T-helper 22 cell (primary cell): Measurements from ENCODE around the gene MPHOSPH9.
"Not testable (repeated sequence)": the region's sequence is repeated elsewhere in the genome, so short reads cannot be mapped to it uniquely, and the experiment has no call there.

Experiments used
- DNase-seq: peaks from one replicate; pipeline ENCODE4 v3.0.0-alpha.2; 2020; ENCODE audit warnings: low read depth

MPHOSPH9 gene

DNA sequence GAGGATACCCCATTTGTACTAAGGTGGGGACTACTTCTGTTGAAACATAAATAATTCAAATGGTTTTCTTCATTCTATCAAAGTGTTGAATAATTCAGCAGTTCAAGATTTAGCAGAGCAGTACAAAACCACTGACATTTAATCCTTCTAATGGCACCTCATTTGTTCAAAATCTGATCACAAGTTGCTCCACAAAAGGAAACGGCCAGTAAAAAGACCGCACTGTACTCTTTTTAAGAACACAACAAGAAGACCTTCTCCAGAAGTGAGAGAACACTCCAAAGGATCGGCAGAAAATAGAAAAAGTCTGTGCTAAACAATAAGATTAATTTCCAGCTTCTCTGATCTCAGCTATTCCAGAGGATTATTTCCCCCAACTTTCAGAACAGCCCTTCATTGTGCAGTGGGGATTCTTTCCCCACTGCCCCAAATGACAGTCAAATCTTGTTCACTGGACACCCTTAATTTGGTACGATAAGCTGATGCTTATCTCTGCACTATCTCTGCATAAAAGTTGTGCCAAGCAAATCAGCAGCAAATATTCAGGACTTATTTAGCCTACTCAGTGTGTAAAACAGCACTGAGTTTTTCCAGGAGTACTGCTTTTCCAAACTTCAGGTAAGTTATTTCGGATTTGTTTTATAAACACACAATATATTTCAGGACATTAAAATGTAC is 5.2 kb downstream of the MPHOSPH9 start:
- no peak for DNase-seq

DNA sequence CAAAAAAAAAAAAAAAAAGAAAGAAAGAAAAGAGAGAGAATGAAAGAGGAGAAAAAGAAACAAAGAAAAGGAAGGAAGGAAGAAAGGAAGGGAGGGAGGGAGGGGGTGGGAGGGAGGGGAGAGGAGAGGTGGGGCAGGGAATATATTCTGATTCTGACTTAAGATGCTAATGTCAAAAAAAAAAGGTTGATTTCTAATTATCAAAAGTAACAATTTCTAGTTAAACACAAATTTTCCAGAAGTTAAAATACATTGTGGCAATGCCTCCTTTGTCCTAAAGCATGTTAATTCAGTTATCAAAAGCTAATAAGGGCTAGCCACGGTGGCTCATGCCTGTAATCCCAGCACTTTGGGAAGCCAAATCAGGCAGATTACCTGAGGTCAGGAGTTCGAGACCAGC is 7.5 kb downstream of the MPHOSPH9 start:
- DNase-seq = no peak

DNA sequence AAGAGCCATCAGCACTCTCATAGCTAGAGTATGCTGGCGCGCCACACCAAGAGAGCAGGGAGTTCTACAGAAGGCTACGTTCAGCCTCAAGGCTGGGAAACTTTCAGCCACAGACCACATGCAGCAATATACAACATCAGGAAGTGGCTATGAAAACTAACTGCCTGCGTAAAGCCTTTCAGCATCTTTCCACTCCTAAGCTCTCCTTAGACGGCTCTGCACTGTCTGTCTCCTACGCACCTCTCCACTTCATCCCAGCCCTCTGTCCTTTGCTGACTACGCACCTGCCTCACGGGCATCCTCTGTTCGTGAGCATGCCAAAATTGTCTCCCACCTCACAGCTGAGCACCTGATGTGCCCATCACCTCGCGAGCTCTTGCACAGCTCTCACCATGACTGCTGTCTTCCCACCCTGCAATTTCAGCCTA is 9.7 kb downstream of the MPHOSPH9 start:
- peak; percentile 16 for DNase-seq

DNA sequence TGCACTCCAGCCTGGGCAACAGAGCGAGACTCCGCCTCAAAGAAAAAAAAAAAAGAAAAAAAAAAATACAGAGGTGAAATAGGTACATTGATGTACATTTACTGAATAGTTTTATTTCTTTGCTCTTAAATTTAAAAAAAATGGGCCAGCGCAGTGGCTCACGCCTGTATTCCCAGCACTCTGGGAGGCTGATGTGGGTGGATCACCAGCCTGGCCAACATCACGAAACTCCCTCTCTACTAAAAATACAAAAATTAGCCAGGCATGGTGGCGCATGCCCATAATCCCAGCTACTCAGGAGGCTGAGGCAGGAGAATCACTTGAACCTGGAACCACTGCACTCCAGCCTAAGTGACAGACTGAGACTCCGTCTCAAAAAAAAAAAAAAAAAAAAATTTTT is 25.1 kb downstream of the MPHOSPH9 start:
- not testable (repeated sequence) for DNase-seq

DNA sequence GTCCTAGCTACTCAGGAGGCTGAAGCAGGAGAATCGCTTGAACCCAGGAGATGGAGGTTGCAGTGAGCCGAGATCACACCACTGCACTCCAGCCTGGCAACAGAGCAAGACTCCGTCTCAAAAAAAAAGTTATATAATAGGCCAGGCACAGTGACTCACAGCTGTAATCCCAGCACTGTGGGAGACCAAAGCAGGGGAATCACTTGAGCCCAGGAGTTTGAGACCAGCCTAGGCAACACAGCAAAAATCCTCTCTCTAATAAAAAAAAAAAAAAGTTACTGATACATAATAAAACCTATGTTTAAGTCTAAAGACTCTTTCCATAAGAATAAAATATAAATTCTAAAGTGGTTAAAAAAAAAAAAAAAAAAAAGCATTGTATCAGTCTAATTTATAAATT is 26.1 kb downstream of the MPHOSPH9 start:
- DNase-seq = not testable (repeated sequence)

DNA sequence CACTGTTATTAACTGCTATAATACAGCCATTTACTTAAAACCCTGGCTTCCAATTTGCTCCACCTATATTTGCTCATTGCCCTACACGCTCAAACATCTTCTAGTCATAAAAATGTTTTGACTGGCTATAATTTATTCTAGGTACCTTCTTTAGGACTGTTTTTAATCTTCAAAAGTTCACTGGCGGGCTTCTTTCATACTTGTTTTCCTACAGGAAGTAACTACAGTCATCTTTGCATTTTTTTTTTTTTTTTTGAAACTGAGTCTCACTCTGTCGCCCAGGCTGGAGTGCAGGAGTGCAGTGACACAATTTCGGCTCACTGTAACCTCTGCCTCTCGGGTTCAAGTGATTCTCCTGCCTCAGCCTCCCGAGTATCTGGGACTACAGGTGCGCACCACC is 32.5 kb downstream of the MPHOSPH9 start:
- DNase-seq = no peak

DNA sequence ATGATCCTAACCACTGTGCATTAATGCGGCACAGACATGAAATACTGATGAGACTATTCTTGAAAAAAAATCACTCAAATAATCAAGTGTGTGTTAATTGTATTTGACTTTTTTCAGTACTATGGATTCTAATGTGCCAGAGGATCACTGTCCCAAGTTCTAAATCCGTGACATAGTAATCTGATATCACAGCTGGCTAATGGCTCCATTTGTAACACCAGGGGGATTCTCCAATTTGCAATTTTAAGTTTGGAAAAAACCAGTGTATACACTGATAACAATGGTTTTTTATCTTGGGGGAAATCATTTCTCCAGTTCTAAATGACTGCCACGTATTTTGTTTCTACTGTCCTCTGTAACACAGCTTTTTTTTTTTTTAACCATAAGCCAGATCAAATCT is 33.0 kb downstream of the MPHOSPH9 start:
- DNase-seq = no peak

DNA sequence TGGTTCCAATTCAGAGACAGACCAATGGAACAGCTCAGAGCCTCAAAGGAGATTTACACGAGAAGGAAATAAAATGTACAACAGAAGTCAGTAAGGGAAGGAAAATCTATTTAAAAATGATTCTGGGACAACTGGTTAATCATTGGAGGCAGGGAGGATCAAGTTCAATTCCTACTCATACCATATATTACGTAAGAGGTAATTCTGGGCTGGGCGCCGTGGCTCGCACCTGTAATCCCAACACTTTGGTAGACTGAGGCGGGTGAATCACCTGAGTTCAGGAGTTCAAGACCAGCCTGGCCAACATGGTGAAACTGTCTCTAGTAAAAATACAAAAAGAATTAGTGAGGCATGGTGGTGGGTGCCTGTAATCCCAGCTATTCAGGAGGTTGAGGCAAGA is 45.3 kb downstream of the MPHOSPH9 start:
- no peak for DNase-seq

DNA sequence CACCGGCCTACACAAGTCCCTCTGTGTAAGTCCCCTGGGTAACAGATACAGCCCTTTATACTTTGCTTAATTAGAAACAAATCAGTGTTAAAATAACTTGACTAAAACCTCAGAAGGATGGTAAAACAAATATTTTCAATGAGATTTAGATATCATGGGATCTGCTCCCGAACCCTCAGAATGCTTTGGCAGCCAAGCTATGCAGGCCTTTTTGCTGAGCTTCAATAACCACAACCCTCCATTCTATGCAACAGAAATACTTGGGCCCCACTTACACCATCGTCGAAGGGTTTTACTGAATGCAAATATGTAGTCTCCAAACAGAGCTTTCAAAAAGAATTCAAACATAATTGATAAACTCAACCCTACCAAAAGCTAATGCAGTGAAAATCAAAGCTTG is 52.8 kb downstream of the MPHOSPH9 start:
- DNase-seq = no peak

DNA sequence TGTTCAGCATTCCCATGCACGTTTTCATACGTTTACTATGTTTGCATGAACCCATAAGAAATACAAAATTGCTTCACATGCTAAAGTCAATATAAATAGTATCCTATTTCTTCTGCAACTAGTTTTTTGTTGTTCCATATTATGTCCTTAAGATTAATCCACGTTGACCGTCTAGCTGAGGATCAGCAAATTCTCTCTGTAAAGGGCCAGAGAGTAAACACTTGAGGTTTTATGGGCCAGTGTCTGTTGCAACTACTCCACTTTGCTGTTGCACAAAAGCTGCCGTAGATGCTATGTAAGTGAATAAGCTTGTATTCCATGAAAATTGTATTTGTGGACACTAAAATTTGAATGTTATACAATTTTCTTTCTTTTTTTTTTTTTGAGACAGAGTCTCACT is 61.0 kb downstream of the MPHOSPH9 start:
- DNase-seq = no peak

DNA sequence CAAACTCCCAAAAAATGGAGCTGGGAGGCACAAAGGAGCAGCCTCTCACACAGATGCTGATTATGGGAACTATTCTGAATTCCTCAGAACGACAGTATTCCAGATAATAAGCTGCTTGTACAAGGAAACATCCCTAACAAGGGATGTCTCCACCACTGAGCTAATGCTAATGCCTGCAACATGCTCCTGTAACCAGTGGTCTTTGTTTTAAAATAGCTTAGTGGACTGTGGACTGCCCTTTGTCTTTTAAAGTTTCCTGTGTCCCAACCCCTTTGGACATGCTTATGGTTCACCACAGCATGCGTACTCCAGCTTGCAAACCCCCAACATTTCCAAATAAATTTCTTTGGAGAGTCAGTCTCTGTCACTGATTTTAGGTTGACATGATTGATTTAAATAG is 65.6 kb downstream of the MPHOSPH9 start:
- DNase-seq = no peak

DNA sequence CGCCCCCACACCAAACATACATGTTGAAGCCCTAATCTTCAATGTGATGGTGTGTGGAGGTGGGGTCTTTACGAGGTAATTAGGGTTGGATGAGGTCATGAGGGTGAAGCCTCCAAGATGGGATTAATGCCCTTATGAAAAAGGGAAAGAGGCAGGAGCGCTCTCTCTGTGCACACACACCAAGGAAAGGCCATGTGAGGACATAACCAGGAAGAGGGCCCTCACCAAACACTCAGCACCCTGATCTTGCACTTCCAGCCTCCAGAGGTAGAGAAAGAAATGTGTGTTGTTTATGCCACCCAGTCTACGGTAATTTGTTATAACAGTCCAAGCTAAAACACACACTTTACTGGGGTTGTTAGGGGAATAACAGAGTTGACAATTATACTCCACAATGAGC is 67.4 kb downstream of the MPHOSPH9 start:
- DNase-seq = no peak

DNA sequence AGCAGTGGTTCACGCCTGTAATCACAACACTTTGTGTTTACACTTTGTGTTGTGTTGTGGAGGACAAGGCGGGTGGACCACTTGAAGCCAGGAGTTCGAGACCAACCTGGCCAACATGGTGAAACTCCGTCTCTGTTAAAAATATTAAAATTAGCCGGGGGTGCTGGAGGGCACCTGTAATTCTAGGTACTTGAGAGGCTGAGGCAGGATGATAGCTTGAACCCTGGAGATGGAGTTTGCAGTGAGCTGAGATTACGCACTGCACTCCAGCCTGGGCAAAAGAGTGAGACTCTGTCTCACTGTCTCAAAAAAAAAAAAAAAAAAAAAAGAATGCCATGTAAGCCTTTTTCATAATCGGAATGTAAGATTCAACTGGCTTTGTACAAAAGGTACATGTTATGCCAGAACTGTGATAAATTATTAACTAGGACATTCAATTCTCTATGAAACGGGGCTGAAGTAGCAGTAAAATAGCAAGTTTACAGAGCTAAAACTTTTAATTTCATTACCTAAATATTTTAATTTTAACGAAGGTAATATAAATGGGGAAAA is 68.2 kb downstream of the MPHOSPH9 start:
- no peak for DNase-seq

DNA sequence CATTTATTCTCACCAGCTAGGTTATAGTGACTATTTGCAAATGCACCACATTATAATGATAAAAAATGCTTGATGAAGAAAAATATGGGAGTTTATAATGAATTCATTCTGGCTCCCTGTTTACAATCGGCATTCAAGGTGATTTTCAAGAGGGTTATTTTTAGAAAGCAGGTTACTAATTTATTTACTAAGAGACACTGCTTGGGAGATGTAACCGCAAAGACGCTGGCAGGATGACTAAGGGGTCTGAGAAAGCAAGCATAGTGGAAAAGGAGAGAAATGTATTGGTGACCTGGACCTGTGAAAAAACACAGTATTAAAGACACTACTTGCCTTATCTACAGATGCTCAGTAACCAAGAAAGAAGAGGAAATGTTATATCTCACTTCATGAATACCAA is 68.7 kb downstream of the MPHOSPH9 start:
- no peak for DNase-seq

DNA sequence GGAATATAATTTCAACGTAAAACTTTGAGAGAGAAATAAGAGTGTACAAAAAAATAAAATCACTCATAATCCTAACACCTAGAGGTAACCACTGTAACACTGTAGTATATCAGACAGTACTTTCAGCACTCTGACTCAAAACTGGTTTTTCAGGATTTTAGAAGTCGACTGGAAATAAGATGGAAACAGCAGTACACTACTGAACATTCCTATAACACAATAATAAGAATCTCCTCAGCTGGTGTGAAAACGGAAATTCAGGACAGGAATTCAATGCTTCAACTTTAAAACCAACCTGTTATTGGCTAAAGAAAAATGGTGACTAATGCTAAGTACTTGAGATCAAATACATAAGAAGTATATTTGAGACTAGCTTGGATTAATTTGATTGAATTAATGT is 69.7 kb downstream of the MPHOSPH9 start:
- DNase-seq = no peak

DNA sequence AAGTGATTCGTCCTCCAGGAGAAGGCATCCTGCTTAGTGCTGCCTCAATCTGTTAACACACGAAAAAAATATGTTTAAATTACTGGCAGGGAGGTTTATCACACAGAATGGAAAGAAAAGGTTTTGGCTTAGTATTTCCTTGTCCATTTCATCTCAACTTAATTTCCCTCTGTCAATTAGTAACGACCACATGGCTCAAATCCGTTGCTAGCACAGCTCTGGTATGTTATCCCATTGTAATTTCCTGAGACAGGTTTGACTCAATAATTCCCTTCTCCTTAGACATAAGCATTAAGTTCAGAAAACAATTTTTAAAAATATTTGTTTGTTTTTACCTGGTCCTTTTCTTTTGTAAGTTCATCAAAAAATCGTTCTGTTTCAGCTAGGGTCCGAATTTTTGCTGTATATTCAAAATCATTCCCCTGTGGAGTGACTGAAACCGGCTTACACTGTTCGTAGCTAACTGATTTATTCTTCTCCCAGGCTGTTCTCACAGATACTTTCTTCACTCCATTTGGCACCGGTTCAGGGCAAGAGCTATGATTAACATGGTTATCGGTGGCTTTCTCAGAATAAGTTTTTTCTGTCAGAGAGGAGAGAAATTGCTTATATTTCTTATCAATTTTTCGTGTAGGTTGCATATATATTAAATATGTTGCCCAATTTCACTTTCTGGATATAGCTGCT is 72.0 kb downstream of the MPHOSPH9 start:
- DNase-seq = no peak

DNA sequence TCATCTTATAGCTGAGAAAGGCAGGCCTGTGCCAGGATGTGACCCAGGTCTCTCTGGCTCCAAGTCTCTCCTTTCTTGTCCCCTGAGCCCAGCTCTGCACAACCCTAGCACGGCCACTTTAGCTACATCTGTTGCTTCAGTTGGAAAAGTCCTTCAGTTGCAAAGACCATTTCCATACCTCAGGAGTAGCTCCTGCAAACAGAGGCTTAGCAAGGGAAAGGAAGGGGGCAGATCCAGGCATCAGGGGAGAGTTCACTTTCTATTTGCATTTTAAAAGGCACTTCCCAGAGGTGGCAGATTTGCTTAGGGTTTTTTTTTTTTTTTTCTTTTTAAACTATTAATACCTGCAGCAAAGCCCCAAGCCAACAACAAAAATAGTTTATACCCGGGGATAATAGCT is 79.0 kb downstream of the MPHOSPH9 start:
- no peak for DNase-seq

DNA sequence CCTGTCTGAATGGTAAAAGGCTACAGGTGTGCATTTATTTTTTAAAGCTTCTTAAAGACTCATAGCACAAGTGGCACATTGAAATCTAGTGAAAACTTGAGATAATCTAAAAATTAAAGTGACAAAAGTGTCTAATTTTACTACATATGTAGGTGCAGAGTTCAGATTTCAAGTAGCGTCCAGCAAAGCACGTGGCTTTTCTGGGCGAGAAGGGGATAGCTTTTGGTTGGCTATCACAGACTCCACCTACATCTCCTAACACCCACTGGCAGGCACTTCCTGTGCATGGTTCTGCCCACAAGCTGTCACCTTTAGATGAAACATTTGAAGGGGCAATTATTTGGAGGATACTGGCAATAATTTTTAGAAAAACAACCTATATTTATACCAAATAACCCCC is 80.1 kb downstream of the MPHOSPH9 start:
- no peak for DNase-seq

DNA sequence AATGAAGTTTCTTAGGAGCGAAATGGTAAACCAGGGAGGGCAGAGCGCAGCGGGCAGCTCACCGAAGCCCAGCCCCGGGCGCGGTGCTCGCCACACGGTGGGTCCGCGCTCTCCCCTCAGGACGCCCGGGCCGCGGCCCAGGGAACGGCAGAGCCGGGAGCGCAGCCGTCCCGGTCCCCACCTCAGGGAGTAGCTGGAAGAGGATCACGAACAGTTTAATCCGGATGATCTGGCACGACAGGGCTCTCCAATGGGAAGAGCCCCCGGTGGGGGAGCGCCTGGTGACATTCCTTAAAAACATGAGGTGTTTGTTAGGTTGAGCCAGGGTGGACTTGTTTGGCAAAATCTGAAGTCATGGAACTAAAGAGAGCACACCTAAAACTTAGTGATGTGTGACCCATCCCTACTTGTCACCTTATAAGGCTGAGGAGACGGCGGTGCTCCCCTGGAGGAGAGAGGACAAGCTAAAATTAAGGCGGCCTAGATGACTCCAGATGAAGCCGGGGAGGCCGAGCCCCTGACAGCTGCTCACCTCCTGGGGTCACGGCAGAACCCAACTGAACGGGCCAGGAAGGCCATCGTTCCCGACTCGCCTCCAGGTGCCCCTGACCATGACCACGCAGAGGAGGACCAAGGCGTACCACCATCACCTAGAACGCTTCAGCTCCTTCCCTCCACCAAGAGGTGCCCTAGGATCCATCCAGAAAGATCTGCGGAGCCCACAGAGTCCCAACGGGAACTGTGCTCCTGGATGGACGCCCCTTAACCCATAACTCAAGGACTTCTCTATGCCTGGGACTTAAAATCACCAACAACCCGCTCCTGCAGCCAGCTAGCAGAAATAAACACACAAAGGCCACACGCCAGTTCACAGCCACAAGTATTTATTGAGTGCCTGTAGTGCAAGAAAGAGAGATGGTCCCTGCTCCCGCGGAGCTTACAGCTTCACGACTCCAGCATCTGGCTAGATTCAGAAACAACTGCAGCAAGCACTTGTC is 81.2 kb downstream of the MPHOSPH9 start:
- DNase-seq = no peak

DNA sequence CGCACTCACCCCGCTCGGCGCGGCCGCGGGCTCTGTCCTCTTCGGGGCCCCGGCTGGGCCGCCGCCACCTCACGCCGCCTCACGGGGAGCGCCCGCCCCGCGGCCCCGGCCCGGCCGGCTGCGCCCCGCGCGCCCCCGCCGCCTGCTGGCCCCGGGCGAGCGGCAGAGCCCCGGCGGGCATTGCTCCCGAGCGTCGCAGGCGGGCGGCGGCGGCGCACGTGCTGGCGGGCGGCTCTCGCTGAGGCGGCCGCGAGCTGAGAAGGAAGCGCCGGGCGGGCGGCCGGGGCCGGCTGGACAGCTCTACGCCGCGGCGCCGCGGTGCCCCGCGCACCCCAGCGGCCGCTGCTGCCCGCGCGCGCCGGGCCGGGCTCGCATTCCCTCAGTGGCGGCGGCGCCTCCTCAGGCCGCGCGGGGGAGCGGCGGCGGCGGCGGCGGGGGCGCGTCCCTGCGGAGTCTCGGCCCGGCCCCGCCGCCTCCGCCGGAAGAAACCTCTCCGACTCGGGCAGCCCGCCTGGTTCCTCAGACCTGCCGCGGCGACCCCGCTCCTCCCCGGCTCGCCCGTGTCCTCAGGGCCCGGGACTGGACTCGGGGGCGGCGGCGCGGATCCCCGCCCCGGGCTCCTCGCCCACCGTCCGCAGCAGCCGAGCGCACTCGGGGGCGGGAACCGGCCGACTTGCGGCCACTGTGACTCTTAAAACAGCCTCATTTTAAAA is 82.0 kb downstream of the MPHOSPH9 start, which contains the start of gene PITPNM2:
TSS of gene PITPNM2 (minus strand) at position 347 of the 713 bp plus-strand sequence. CDS start 116,500 bp downstream, outside the sequence.
- peak; percentile 27 for DNase-seq

DNA sequence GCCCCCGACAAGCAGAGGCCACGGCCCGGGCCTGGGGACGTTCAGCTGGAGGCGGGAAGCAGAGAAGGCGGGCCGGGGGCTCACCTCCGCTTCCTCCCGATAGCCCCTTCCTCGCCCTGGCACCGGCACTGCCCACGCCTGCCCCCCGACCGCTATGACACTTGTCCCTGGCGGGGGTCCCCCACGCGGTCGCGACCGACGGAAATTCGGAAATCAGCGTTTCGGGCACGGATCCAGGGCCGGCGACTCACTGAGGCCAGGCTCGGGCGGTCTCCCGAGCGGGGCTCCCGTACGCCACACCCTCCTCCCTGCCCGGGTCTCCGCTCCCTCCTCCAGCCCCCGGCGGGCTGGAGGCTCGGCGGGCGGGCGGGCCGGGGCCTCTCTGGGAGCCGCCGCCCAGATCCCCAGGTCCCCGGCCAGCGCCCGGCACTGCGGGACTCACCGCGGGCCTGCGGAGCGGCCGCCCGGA is 82.6 kb downstream of the MPHOSPH9 start:
- DNase-seq = no peak
